Activated gamma-delta T cell treated with Interleukin-2 at 50 U/mL for 16 hours (primary cell): Measurements from ENCODE around the gene OR10AD1.
"Not testable (repeated sequence)": the region's sequence is repeated elsewhere in the genome, so short reads cannot be mapped to it uniquely, and the experiment has no call there.

Experiments
- DNase-seq: peaks from one replicate; pipeline ENCODE4 v3.0.0-alpha.2; 2020

The OR10AD1 gene

GRCh38 chr12:48157889-48158370 lies 45.2 kb downstream of the OR10AD1 start:
- no peak for DNase-seq

GRCh38 chr12:48157018-48157888 lies 45.8 kb downstream of the OR10AD1 start, which contains the start of gene ASB8:
TSS of gene ASB8 (minus strand) at chr12:48157515. CDS start at chr12:48153496, 4,019 bp downstream.
- peak; percentile 99 for DNase-seq

GRCh38 chr12:48156652-48157017 lies 46.5 kb downstream of the OR10AD1 start:
- no peak for DNase-seq

GRCh38 chr12:48155786-48156185 lies 47.3 kb downstream of the OR10AD1 start:
- DNase-seq: not testable (repeated sequence)
